H1 (cell line): ENCODE results near the gene KIAA0513. TPM values are rescaled to one million over a fixed set of nuclear protein-coding genes. Genes with fewer than 3 reads are reported as not detected.

Experiments
- CBX8 ChIP-seq: fragments of 300-800, 300-1000 bp; sonication (generic); IDR thresholded peaks from 2 replicates; pipeline ENCODE4 v1.7.1; 2016; ENCODE audit warnings: low read depth, low read length, borderline replicate concordance
- GABPA ChIP-seq: IDR thresholded peaks from 2 replicates; pipeline ENCODE4 v1.6.1; 2011; ENCODE audit warnings: mild to moderate bottlenecking, low read length, moderate library complexity, borderline replicate concordance; ENCODE audit not compliant: insufficient read depth
- MAFK ChIP-seq: IDR thresholded peaks from 2 replicates; pipeline ENCODE4 v1.6.1; 2012; ENCODE audit warnings: low read depth, mild to moderate bottlenecking, improper control_type of control experiment, low read length
- MAX ChIP-seq: IDR thresholded peaks from 2 replicates; pipeline ENCODE4 v1.6.1; 2012; ENCODE audit warnings: inconsistent platforms
- SUZ12 ChIP-seq: fragments of 200-600 bp; sonication (generic); IDR thresholded peaks from 2 replicates; pipeline ENCODE4 v1.6.1; 2012; ENCODE audit warnings: mild to moderate bottlenecking, inconsistent platforms, low read length, moderate library complexity, mixed read lengths
- TAF7 ChIP-seq: optimal IDR thresholded peaks from 2 replicates; pipeline ENCODE3; 2011; ENCODE audit warnings: low read depth, mild to moderate bottlenecking, inconsistent platforms, low read length, moderate library complexity, borderline replicate concordance
- polyA plus RNA-seq, 7 experiments: library from polyadenylated mRNA; depleted of rRNA in 3 of 7; stranded (reverse) in 5 of 7; unstranded in 2 of 7; fragments of >200 nt in 5 of 7; fragments of 200-250 nt in 2 of 7; gene quantifications; 1 replicate in 5 of 7; 2 replicates in 1 of 7; 4 replicates in 1 of 7; pipeline versions ENCODE4 v1.2.1 to v1.2.3, GENCODE V29; 2011 to 2013; ENCODE audit warnings: missing spikeins in 2 of 7, mixed read lengths in 2 of 7
- total RNA-seq: library from RNA; stranded (reverse); fragmentation: NEBNext Ultra II Directional; extraction: Animal tissue kit (Norgen Biotek cat#: 25700); gene quantifications from 2 replicates; pipeline ENCODE4 v1.2.1, GENCODE V29; 2021

Gene KIAA0513
- total and polyA plus RNA-seq, 2 of the 8 experiments (the other 6 are each of a cell fraction or from before 2014, with no cell fraction given), result 2.1 to 6.1 TPM

- no peak for TF ChIP-seq TAF7
- TF ChIP-seq SUZ12, result no peak
- TF ChIP-seq GABPA, result no peak
- TF ChIP-seq CBX8, result no peak
- no peak for TF ChIP-seq MAFK
- TF ChIP-seq MAX, result peak; percentile 73
These were observed 28.1 kb downstream of the KIAA0513 start (continued) for GRCh38 chr16:85055493-85056210.
